Measurements from ENCODE around the gene ADPRHL1. TPM values are rescaled to one million over a fixed set of nuclear protein-coding genes. Genes with fewer than 3 reads are reported as not detected.
"Not testable (repeated sequence)": the region's sequence is repeated elsewhere in the genome, so short reads cannot be mapped to it uniquely, and the experiment has no call there.

The ADPRHL1 gene
- total RNA-seq, 1 donor from 2014 or later, result 8.4 TPM

GRCh38 chr13:113397608-113398425 is 55.5 kb downstream of the ADPRHL1 start:
- Mint-ChIP-seq H3K9me3 (ENCODE audit: low read depth) (no peaks in the 10 kb centered on the region), H3K27me3 (ENCODE audit: low read depth) (no peaks in the 10 kb centered on the region), H3K27ac (ENCODE audit: unreplicated experiment) (peak overlapping the region; percentile 65), H3K4me1 (ENCODE audit: low read depth) (peaks cover 48% of the 10 kb centered on the region), H3K4me3 (ENCODE audit: unreplicated experiment) (no peak overlapping the region), H3K36me3 (ENCODE audit: low read depth) (no peaks in the 10 kb centered on the region)
- DNase-seq (ENCODE audit: low spot score), result peak; percentile 47
- no peak for TF ChIP-seq CTCF (IDR thresholded peaks at IDR 0.05)

DNA sequence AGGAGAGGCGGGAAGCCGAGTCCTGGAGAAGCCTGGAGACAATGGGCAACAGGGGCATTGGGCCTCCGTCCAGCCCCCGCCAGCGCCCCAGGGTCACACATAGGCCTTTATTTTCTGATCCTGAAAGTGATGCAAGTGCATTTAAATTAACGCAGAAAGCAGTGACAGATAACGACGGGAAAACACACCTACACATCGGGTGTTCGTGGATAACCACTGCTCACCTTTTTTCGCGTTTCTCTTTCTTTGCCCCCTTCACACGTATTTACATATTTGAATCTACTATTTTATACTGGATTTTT is 59.0 kb downstream of the ADPRHL1 start:
- Mint-ChIP-seq H3K4me3 (ENCODE audit: unreplicated experiment) (no peak overlapping the region), H3K36me3 (ENCODE audit: low read depth) (no peaks in the 10 kb centered on the region), H3K9me3 (ENCODE audit: low read depth) (no peaks in the 10 kb centered on the region), H3K27me3 (ENCODE audit: low read depth) (no peaks in the 10 kb centered on the region), H3K4me1 (ENCODE audit: low read depth) (peaks cover 20% of the 10 kb centered on the region), H3K27ac (ENCODE audit: unreplicated experiment) (no peak overlapping the region)
- no peak for DNase-seq (ENCODE audit: low spot score)
- TF ChIP-seq CTCF (IDR thresholded peaks at IDR 0.05), result peak; percentile 67

- TF ChIP-seq CTCF (IDR thresholded peaks at IDR 0.05), result peak; percentile 91
- H3K27ac Mint-ChIP-seq (ENCODE audit: unreplicated experiment), result peak overlapping the region; percentile 63
- H3K4me1 Mint-ChIP-seq (ENCODE audit: low read depth), result peaks cover 15% of the 10 kb centered on the region
- peak; percentile 88 for DNase-seq (ENCODE audit: low spot score)
- no peaks in the 10 kb centered on the region for H3K9me3 Mint-ChIP-seq (ENCODE audit: low read depth)
- peak overlapping the region; percentile 85 for H3K4me3 Mint-ChIP-seq (ENCODE audit: unreplicated experiment)
- H3K27me3 Mint-ChIP-seq (ENCODE audit: low read depth), result no peaks in the 10 kb centered on the region
- no peaks in the 10 kb centered on the region for H3K36me3 Mint-ChIP-seq (ENCODE audit: low read depth)
These were observed 59.5 kb downstream of the ADPRHL1 start for GRCh38 chr13:113393563-113394338.

- Mint-ChIP-seq H3K27me3 (ENCODE audit: low read depth) (no peaks in the 10 kb centered on the region), H3K27ac (ENCODE audit: unreplicated experiment) (peak overlapping the region; percentile 63), H3K36me3 (ENCODE audit: low read depth) (no peaks in the 10 kb centered on the region), H3K4me3 (ENCODE audit: unreplicated experiment) (peak overlapping the region; percentile 85), H3K9me3 (ENCODE audit: low read depth) (no peaks in the 10 kb centered on the region), H3K4me1 (ENCODE audit: low read depth) (peaks cover 9% of the 10 kb centered on the region)
- peak; percentile 79 for DNase-seq (ENCODE audit: low spot score)
- no peak for TF ChIP-seq CTCF (IDR thresholded peaks at IDR 0.05)
These were observed 60.1 kb downstream of the ADPRHL1 start for GRCh38 chr13:113393226-113393562.

GRCh38 chr13:113390874-113391497 is 62.3 kb downstream of the ADPRHL1 start:
- no peak for DNase-seq (ENCODE audit: low spot score)

GRCh38 chr13:113389586-113389985 is 63.7 kb downstream of the ADPRHL1 start:
- not testable (repeated sequence) for H3K4me3 Mint-ChIP-seq (ENCODE audit: unreplicated experiment); H3K27me3 Mint-ChIP-seq (ENCODE audit: low read depth); H3K4me1 Mint-ChIP-seq (ENCODE audit: low read depth); DNase-seq (ENCODE audit: low spot score); H3K27ac Mint-ChIP-seq (ENCODE audit: unreplicated experiment)
- Mint-ChIP-seq H3K36me3 (ENCODE audit: low read depth) (peaks cover 16% of the 10 kb centered on the region), H3K9me3 (ENCODE audit: low read depth) (peaks cover 26% of the 10 kb centered on the region)

More at GRCh38 chr13:113390874-113391497, 62.3 kb downstream of the ADPRHL1 start:
- no peak overlapping the region for H3K4me3 Mint-ChIP-seq (ENCODE audit: unreplicated experiment)
- no peak overlapping the region for H3K27ac Mint-ChIP-seq (ENCODE audit: unreplicated experiment)
- H3K36me3 Mint-ChIP-seq (ENCODE audit: low read depth), result peaks cover 9% of the 10 kb centered on the region
- H3K9me3 Mint-ChIP-seq (ENCODE audit: low read depth), result peaks cover 15% of the 10 kb centered on the region
- TF ChIP-seq CTCF (IDR thresholded peaks at IDR 0.05), result no peak
- H3K4me1 Mint-ChIP-seq (ENCODE audit: low read depth), result peaks cover 7% of the 10 kb centered on the region
- no peaks in the 10 kb centered on the region for H3K27me3 Mint-ChIP-seq (ENCODE audit: low read depth)

Data from chondrocyte (in vitro differentiated cells).